Thymus (tissue), 11 donors: ENCODE data around the gene PALD1. TPM values are rescaled to one million over a fixed set of nuclear protein-coding genes. Genes with fewer than 3 reads are reported as not detected.
A peak's percentile ranks its signal among the peaks of the same experiment; 100 is the strongest.

Experiments
- DNase-seq, 9 donors: peaks; one replicate each; pipeline ENCODE4 v3.0.0-alpha.2; 2013; ENCODE audit warnings: low spot score in 9 of 9, low read depth in 6 of 9, missing footprints in 1 of 9
- H3K27ac ChIP-seq, 2 donors: one replicate each; pipeline ENCODE4 v1.5.1; 2013; ENCODE audit warnings: control low read depth in 1 of 2, low read depth in 1 of 2, low read length in 1 of 2, mild to moderate bottlenecking in 1 of 2, moderate library complexity in 1 of 2
- H3K27me3 ChIP-seq, 2 donors: one replicate each; pipeline ENCODE4 v1.5.1; 2013; ENCODE audit warnings: low read length in 1 of 2; ENCODE audit not compliant: control insufficient read depth in 2 of 2, insufficient read depth in 1 of 2
- H3K36me3 ChIP-seq, 2 donors: one replicate each; pipeline ENCODE4 v1.5.1; 2013; ENCODE audit warnings: low read length in 1 of 2, mild to moderate bottlenecking in 1 of 2, moderate library complexity in 1 of 2; ENCODE audit not compliant: control insufficient read depth in 2 of 2, insufficient read depth in 2 of 2
- H3K4me1 ChIP-seq, 2 donors: one replicate each; pipeline ENCODE4 v1.5.1; 2013; ENCODE audit warnings: low read length in 2 of 2; ENCODE audit not compliant: control insufficient read depth in 2 of 2, insufficient read depth in 2 of 2
- H3K4me3 ChIP-seq, 2 donors: one replicate each; pipeline ENCODE4 v1.5.1; 2013; ENCODE audit warnings: low read length in 2 of 2, control low read depth in 1 of 2, mild to moderate bottlenecking in 1 of 2
- H3K9me3 ChIP-seq, 2 donors: one replicate each; pipeline ENCODE4 v1.5.1; 2013; ENCODE audit warnings: low read length in 1 of 2, mild to moderate bottlenecking in 1 of 2; ENCODE audit not compliant: control insufficient read depth in 2 of 2, insufficient read depth in 1 of 2
- WGBS: extraction: QIAGEN DNeasy Blood & Tissue Kit; methylation state at CpG from one replicate; pipeline ENCODE4 v1.1.7; 2013; 5-methylcytosine and 5-hydroxymethylcytosine counted together
- polyA plus RNA-seq: library from polyadenylated mRNA; stranded (reverse); fragments of 200-250 nt; gene quantifications from one replicate; pipeline ENCODE4 v1.2.3, GENCODE V29; 2013
- total RNA-seq: library from RNA; stranded (reverse); fragments of 120-200 nt; gene quantifications from one replicate; pipeline ENCODE4 v1.2.4, GENCODE V29; 2013
- donor health status: healthy.

Gene PALD1
- total and polyA plus RNA-seq, 2 donors: 7.3 to 10.3 TPM

GRCh38 chr10:70499836-70500167, 21.2 kb downstream of the PALD1 start:
- Histone ChIP-seq H3K36me3 (no peaks in the 10 kb centered on the region), H3K4me3 (no peak overlapping the region), H3K27ac (peak overlapping the region in 1 of 2 donors; percentile 18), H3K4me1 (peaks cover 6 to 25% of the 10 kb centered on the region in 2 donors), H3K27me3 (no peaks in the 10 kb centered on the region), H3K9me3 (peaks cover 0 to 3% of the 10 kb centered on the region in 2 donors)
- no peak for DNase-seq
- 90% methylated on average over 4 of the region's 4 CpGs for WGBS

- Histone ChIP-seq H3K27ac (no peak overlapping the region), H3K4me3 (no peak overlapping the region), H3K36me3 (no peaks in the 10 kb centered on the region), H3K9me3 (peaks cover 0 to 3% of the 10 kb centered on the region in 2 donors), H3K27me3 (no peaks in the 10 kb centered on the region), H3K4me1 (peaks cover 6 to 19% of the 10 kb centered on the region in 2 donors)
- 87% methylated on average over 9 of the region's 9 CpGs for WGBS
- no peak for DNase-seq
Observed at GRCh38 chr10:70500368-70500767, 21.8 kb downstream of the PALD1 start.

GRCh38 chr10:70500812-70501301, 22.3 kb downstream of the PALD1 start:
- Histone ChIP-seq H3K27me3 (no peaks in the 10 kb centered on the region), H3K4me1 (peaks cover 6 to 18% of the 10 kb centered on the region in 2 donors), H3K36me3 (no peaks in the 10 kb centered on the region), H3K4me3 (no peak overlapping the region), H3K27ac (no peak overlapping the region), H3K9me3 (peaks cover 0 to 3% of the 10 kb centered on the region in 2 donors)
- WGBS: 94% methylated on average over 4 of the region's 4 CpGs
- DNase-seq: no peak

DNA sequence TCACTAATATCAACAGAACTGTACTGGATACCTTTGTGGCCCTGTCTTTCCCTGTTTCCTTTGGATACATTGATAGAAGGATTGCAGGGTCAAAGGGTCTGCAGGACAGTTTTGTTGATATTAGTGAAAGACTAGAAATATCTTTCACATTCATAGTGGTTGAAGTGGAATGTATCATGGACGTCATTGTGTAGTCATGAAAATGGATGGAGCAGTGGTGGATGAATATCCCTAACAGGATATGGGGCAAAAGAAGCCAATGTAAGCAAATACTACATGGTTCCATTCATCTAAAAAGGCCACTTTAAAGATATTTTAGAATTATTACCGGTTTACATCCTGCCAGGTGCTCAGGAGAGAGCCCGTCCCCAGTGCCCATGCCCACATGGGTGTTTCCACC, 23.8 kb downstream of the PALD1 start:
- Histone ChIP-seq H3K36me3 (no peaks in the 10 kb centered on the region), H3K9me3 (peaks cover 0 to 3% of the 10 kb centered on the region in 2 donors), H3K4me3 (no peak overlapping the region), H3K4me1 (peaks cover 6 to 18% of the 10 kb centered on the region in 2 donors), H3K27me3 (no peaks in the 10 kb centered on the region), H3K27ac (no peak overlapping the region)
- DNase-seq: no peak
- WGBS: 97% methylated on average over 3 of the region's 3 CpGs

- Histone ChIP-seq H3K4me1 (peaks cover 6 to 23% of the 10 kb centered on the region in 2 donors), H3K27ac (no peak overlapping the region)
Observed at GRCh38 chr10:70503776-70504175, 25.2 kb downstream of the PALD1 start.

GRCh38 chr10:70504521-70505358, 26.2 kb downstream of the PALD1 start:
- Histone ChIP-seq H3K36me3 (no peaks in the 10 kb centered on the region), H3K27me3 (peaks cover 0 to 2% of the 10 kb centered on the region in 2 donors), H3K9me3 (peaks cover 0 to 3% of the 10 kb centered on the region in 2 donors), H3K4me3 (no peak overlapping the region), H3K4me1 (peaks cover under 1 to 24% of the 10 kb centered on the region in 2 donors), H3K27ac (no peak overlapping the region)
- WGBS: 96% methylated on average over 12 of the region's 12 CpGs
- no peak for DNase-seq

More at GRCh38 chr10:70503776-70504175, 25.2 kb downstream of the PALD1 start:
- 70% methylated on average over 7 of the region's 7 CpGs for WGBS
- Histone ChIP-seq H3K4me3 (no peak overlapping the region), H3K9me3 (peaks cover 0 to 3% of the 10 kb centered on the region in 2 donors), H3K27me3 (no peaks in the 10 kb centered on the region), H3K36me3 (no peaks in the 10 kb centered on the region)
- no peak for DNase-seq

GRCh38 chr10:70505908-70506307, 27.3 kb downstream of the PALD1 start:
- Histone ChIP-seq H3K36me3 (no peaks in the 10 kb centered on the region), H3K27me3 (peaks cover 0 to 2% of the 10 kb centered on the region in 2 donors), H3K4me1 (peaks cover 0 to 21% of the 10 kb centered on the region in 2 donors), H3K4me3 (no peak overlapping the region), H3K27ac (no peak overlapping the region), H3K9me3 (peaks cover 0 to 3% of the 10 kb centered on the region in 2 donors)
- 97% methylated on average over 9 of the region's 9 CpGs for WGBS
- no peak for DNase-seq

DNA sequence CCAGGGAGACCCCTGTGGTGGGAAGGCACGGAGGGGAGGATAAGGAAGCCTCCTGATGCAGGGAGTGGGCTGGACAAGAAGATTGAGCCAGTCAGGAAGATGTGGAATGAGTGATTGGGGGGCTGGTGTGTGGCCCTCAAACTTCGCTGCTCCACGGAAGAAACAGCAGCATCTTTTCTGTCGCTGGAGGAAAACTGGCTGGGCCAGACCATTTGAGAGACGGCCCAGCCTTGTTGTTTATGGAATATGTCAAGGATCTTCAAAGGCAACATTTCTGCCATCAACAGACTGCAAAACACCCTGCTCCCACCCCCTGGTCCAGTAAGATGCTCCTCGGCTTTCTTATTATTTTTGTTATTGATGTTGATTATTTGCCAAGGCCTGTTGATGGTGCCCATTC, 29.4 kb downstream of the PALD1 start:
- Histone ChIP-seq H3K27ac (no peak overlapping the region), H3K4me3 (no peak overlapping the region), H3K36me3 (no peaks in the 10 kb centered on the region), H3K27me3 (peaks cover 0 to 2% of the 10 kb centered on the region in 2 donors), H3K4me1 (peaks cover 0 to 18% of the 10 kb centered on the region in 2 donors), H3K9me3 (no peaks in the 10 kb centered on the region)
- no peak for DNase-seq
- WGBS: 91% methylated on average over 6 of the region's 6 CpGs

DNA sequence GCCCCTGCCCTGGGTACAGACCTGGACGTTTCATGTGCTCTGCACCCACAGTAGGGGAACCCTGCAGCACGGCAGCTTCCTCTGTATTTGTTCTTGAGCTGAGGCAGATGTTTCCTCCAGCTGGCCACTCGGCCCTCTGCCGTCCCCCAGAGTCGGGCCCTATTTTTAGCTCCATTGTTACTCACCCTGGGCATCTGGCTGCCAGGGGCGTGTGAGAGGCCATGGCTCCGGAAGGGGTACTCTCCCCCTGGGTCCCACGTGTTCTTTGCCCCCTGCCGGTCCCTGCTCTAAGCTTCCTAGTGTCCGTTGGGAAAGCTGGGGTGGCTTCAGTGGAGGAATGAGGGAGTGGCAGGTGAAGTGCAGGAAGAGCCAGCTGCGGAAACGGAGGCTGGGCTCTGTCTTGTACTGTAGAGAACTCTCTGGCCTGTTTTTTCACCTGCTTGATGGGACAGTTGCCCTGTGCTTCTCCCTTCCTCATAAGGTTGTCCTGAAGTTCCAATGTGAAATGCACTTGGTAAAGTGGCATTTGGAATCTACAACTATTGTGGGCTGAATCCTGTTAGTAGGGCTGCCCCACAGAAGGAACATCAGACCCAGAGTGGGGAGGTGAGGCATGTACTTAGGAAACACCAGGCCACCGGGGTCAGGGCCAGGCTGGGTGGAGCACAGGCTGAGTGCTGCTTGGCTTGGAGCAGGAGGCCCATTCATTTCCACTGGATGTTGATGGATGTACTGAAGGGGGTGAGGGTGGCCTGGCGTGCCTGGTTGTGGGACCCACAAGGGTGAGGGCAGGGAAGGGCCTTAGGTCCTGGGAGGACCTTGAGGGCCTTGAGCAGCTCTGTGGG, 30.6 kb downstream of the PALD1 start:
- Histone ChIP-seq H3K27me3 (peaks cover 0 to 2% of the 10 kb centered on the region in 2 donors), H3K4me3 (no peak overlapping the region), H3K36me3 (no peaks in the 10 kb centered on the region), H3K9me3 (no peaks in the 10 kb centered on the region), H3K4me1 (peaks cover 0 to 20% of the 10 kb centered on the region in 2 donors), H3K27ac (no peak overlapping the region)
- WGBS: 30% methylated on average over 14 of the region's 14 CpGs
- no peak for DNase-seq
